Measurements from ENCODE around the gene EDNRA.

DNA sequence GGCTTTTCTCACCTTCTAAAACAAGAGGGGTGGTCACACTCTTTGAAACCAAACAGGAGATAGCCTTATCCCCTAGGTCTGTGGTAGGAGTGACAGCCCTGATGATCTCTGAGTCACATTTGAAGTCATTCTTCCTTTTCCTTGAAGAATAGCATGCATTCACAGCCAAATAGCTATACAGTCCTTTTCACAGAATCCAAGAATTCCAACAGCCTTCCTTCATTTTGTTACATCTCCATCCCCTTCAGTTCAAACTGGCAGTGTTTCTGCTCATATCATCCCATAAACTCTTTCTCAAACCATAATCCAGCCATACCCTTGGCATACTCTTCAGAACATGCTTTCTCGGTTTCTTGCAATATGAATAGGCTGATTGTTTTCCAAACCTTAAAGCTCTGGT, 103.0 kb downstream of the EDNRA start:
- TF ChIP-seq, protein P1, sequence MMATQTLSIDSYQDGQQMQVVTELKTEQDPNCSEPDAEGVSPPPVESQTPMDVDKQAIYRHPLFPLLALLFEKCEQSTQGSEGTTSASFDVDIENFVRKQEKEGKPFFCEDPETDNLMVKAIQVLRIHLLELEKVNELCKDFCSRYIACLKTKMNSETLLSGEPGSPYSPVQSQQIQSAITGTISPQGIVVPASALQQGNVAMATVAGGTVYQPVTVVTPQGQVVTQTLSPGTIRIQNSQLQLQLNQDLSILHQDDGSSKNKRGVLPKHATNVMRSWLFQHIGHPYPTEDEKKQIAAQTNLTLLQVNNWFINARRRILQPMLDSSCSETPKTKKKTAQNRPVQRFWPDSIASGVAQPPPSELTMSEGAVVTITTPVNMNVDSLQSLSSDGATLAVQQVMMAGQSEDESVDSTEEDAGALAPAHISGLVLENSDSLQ (IDR thresholded peaks at IDR 0.05) = no peak
- TF ChIP-seq SP1 (IDR thresholded peaks at IDR 0.05) = no peak
- TF ChIP-seq ELF4 (IDR thresholded peaks at IDR 0.05) = no peak
- TF ChIP-seq FOXA1 (IDR thresholded peaks at IDR 0.05) = no peak
- TF ChIP-seq FOXK2 (IDR thresholded peaks at IDR 0.05) = no peak
- TF ChIP-seq TARDBP (IDR thresholded peaks at IDR 0.05) = no peak
- TF ChIP-seq ZNF384 (IDR thresholded peaks at IDR 0.05) = no peak
- no peak for TF ChIP-seq ARNT (IDR thresholded peaks at IDR 0.05)
- TF ChIP-seq NFRKB (IDR thresholded peaks at IDR 0.05) = no peak
- TF ChIP-seq SUZ12 (IDR thresholded peaks at IDR 0.05) = no peak

All from HEK293T (cell line).